ENCODE measurements around the gene C9orf152. TPM values are rescaled to one million over a fixed set of nuclear protein-coding genes. Genes with fewer than 3 reads are reported as not detected.

The C9orf152 gene
- total and polyA plus RNA-seq, 4 donors = 0.08 to 0.29 (median 0.20) TPM; not detected in 1

GRCh38 chr9:110156416-110156815, 51.5 kb downstream of the C9orf152 start:
- H3K36me3 ChIP-seq (ENCODE audit: control insufficient read depth in 4 of 4, insufficient read depth in 3 of 4, low read depth in 1 of 4, low read length in 3 of 4) = peaks cover 0 to 6% (median under 1%) of the 10 kb centered on the region in 4 donors
- no peak for DNase-seq (ENCODE audit: low spot score)
- H3K9ac ChIP-seq (ENCODE audit: low read depth in 1 of 2, low read length in 2 of 2) = no peak overlapping the region
- no peak overlapping the region for H3K27ac ChIP-seq (ENCODE audit: low read depth in 1 of 2, low read length in 2 of 2)
- no peak for TF ChIP-seq HNF4A (conservative IDR thresholded peaks at IDR 0.05)
- no peak for TF ChIP-seq JUND (IDR thresholded peaks at IDR 0.05)
- TF ChIP-seq RAD21 (IDR thresholded peaks at IDR 0.05) = no peak
- TF ChIP-seq NR2F2 (IDR thresholded peaks at IDR 0.05) = no peak
- TF ChIP-seq SP1 (IDR thresholded peaks at IDR 0.05) = no peak
- TF ChIP-seq REST (IDR thresholded peaks at IDR 0.05) = no peak
- TF ChIP-seq FOXA1 (IDR thresholded peaks at IDR 0.05) = no peak
- no peak for TF ChIP-seq RXRA (IDR thresholded peaks at IDR 0.05)
- no peak for TF ChIP-seq YY1 (IDR thresholded peaks at IDR 0.05)
- no peak overlapping the region for H3K4me3 ChIP-seq (ENCODE audit: low read depth in 1 of 3, low read length in 3 of 3)
- 87% methylated on average over 9 of the region's 9 CpGs for WGBS
- H3K9me3 ChIP-seq (ENCODE audit: control insufficient read depth in 4 of 4, low read length in 3 of 4) = no peaks in the 10 kb centered on the region
- H3K4me1 ChIP-seq (ENCODE audit: control insufficient read depth in 4 of 4, insufficient read depth in 4 of 4, low read length in 3 of 4) = peaks cover 0 to 19% (median 8%) of the 10 kb centered on the region in 4 donors
- no peaks in the 10 kb centered on the region for H3K27me3 ChIP-seq (ENCODE audit: control insufficient read depth in 4 of 4, insufficient read depth in 4 of 4, low read length in 3 of 4)

- no peak for DNase-seq (ENCODE audit: low spot score)
- Histone ChIP-seq H3K9me3 (ENCODE audit: control insufficient read depth in 4 of 4, low read length in 3 of 4) (no peaks in the 10 kb centered on the region), H3K27me3 (ENCODE audit: control insufficient read depth in 4 of 4, insufficient read depth in 4 of 4, low read length in 3 of 4) (no peaks in the 10 kb centered on the region), H3K27ac (ENCODE audit: low read depth in 1 of 2, low read length in 2 of 2) (no peak overlapping the region), H3K36me3 (ENCODE audit: control insufficient read depth in 4 of 4, insufficient read depth in 3 of 4, low read depth in 1 of 4, low read length in 3 of 4) (peaks cover 0 to 6% (median under 1%) of the 10 kb centered on the region in 4 donors), H3K9ac (ENCODE audit: low read depth in 1 of 2, low read length in 2 of 2) (no peak overlapping the region), H3K4me1 (ENCODE audit: control insufficient read depth in 4 of 4, insufficient read depth in 4 of 4, low read length in 3 of 4) (peaks cover 0 to 20% (median 9%) of the 10 kb centered on the region in 4 donors), H3K4me3 (ENCODE audit: low read depth in 1 of 3, low read length in 3 of 3) (no peak overlapping the region)
- TF ChIP-seq HNF4A (conservative IDR thresholded peaks at IDR 0.05) (no peak), TAF1 (conservative IDR thresholded peaks at IDR 0.05) (no peak), REST (IDR thresholded peaks at IDR 0.05) (no peak), FOXA2 (IDR thresholded peaks at IDR 0.05) (no peak), GABPA (IDR thresholded peaks at IDR 0.05 in 1 of 2, conservative IDR thresholded peaks at IDR 0.05 in 1 of 2) (no peak), ZBTB33 (IDR thresholded peaks at IDR 0.05) (no peak), RXRA (IDR thresholded peaks at IDR 0.05) (no peak), FOXA1 (IDR thresholded peaks at IDR 0.05) (no peak), NR2F2 (IDR thresholded peaks at IDR 0.05) (no peak), RAD21 (IDR thresholded peaks at IDR 0.05) (no peak)
- TF ChIP-seq, protein P1, sequence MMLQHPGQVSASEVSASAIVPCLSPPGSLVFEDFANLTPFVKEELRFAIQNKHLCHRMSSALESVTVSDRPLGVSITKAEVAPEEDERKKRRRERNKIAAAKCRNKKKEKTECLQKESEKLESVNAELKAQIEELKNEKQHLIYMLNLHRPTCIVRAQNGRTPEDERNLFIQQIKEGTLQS (IDR thresholded peaks at IDR 0.05) = no peak
- WGBS = 87% methylated on average over 3 of the region's 3 CpGs
Measured at GRCh38 chr9:110155751-110156150, 52.2 kb downstream of the C9orf152 start.
